ENCODE measurements around the gene SHC4.

The SHC4 gene

GRCh38 chr15:48834756-48835155, 129.0 kb downstream of the SHC4 start:
- no peak overlapping the region for H3K27ac ChIP-seq
- POLR2A ChIA-PET (ENCODE audit: low non-redundant PET): no interaction called here
- no peak for DNase-seq (ENCODE audit: low spot score)
- CTCF ChIA-PET: interaction anchor here (0.5 kb wide), 1 partner anchor 22 kb away, joined by 3 read pairs; no protein-coding TSS in a partner anchor
- TF ChIP-seq CTCF (conservative IDR thresholded peaks at IDR 0.05; ENCODE audit: low read depth): no peak

GRCh38 chr15:48833526-48834239, 130.0 kb downstream of the SHC4 start:
- CTCF ChIA-PET: interaction anchor here (0.6 to 0.7 kb wide), 2 partner anchors 36 to 142 kb away, joined by 3 to 6 read pairs; no protein-coding TSS in a partner anchor
- no peak overlapping the region for H3K27ac ChIP-seq
- TF ChIP-seq CTCF (conservative IDR thresholded peaks at IDR 0.05; ENCODE audit: low read depth): no peak
- no peak for DNase-seq (ENCODE audit: low spot score)
- POLR2A ChIA-PET (ENCODE audit: low non-redundant PET): no interaction called here

- H3K27ac ChIP-seq: no peak overlapping the region
- POLR2A ChIA-PET (ENCODE audit: low non-redundant PET): no interaction called here
- CTCF ChIA-PET: no interaction called here
- TF ChIP-seq CTCF (conservative IDR thresholded peaks at IDR 0.05; ENCODE audit: low read depth): no peak
- no peak for DNase-seq (ENCODE audit: low spot score)
Measured at GRCh38 chr15:48832648-48833047, 131.1 kb downstream of the SHC4 start.

GRCh38 chr15:48828906-48829305, 134.8 kb downstream of the SHC4 start:
- CTCF ChIA-PET: no interaction called here

GRCh38 chr15:48828471-48828870, 135.2 kb downstream of the SHC4 start:
- POLR2A ChIA-PET (ENCODE audit: low non-redundant PET): no interaction called here
- no peak for TF ChIP-seq CTCF (conservative IDR thresholded peaks at IDR 0.05; ENCODE audit: low read depth)
- CTCF ChIA-PET: no interaction called here
- no peak overlapping the region for H3K27ac ChIP-seq
- DNase-seq (ENCODE audit: low spot score): no peak

More at GRCh38 chr15:48828906-48829305, 134.8 kb downstream of the SHC4 start:
- no peak overlapping the region for H3K27ac ChIP-seq
- POLR2A ChIA-PET (ENCODE audit: low non-redundant PET): no interaction called here
- TF ChIP-seq CTCF (conservative IDR thresholded peaks at IDR 0.05; ENCODE audit: low read depth): no peak
- no peak for DNase-seq (ENCODE audit: low spot score)

- no peak overlapping the region for H3K27ac ChIP-seq
- CTCF ChIA-PET: no interaction called here
- DNase-seq (ENCODE audit: low spot score): no peak
- POLR2A ChIA-PET (ENCODE audit: low non-redundant PET): interaction anchor here (0.6 kb wide), 1 partner anchor 367 kb away, joined by 3 read pairs; no protein-coding TSS in a partner anchor
- TF ChIP-seq CTCF (conservative IDR thresholded peaks at IDR 0.05; ENCODE audit: low read depth): no peak
Measured at GRCh38 chr15:48825075-48825474, 138.6 kb downstream of the SHC4 start.
